ENCODE data around the gene RHOH. TPM values are rescaled to one million over a fixed set of nuclear protein-coding genes. Genes with fewer than 3 reads are reported as not detected.

The RHOH gene
- total RNA-seq, 1 donor from 2014 or later = 0.53 TPM

- H3K36me3 ChIP-seq (ENCODE audit: control insufficient read depth, insufficient read depth, low read length) = no peaks in the 10 kb centered on the region
- H3K4me3 ChIP-seq (ENCODE audit: low read depth, low read length) = no peak overlapping the region
- no peak for DNase-seq (ENCODE audit: low read depth)
- FAIRE-seq = no peak
- H3K27me3 ChIP-seq (ENCODE audit: control insufficient read depth, insufficient read depth, low read length) = no peaks in the 10 kb centered on the region
- no peak for TF ChIP-seq CTCF (IDR thresholded peaks at IDR 0.05; ENCODE audit: insufficient read depth, low read length, severe bottlenecking)
Measured at GRCh38 chr4:40199179-40199670, 2.4 kb downstream of the RHOH start.

- H3K36me3 ChIP-seq (ENCODE audit: control insufficient read depth, insufficient read depth, low read length) = no peaks in the 10 kb centered on the region
- no peaks in the 10 kb centered on the region for H3K27me3 ChIP-seq (ENCODE audit: control insufficient read depth, insufficient read depth, low read length)
- DNase-seq (ENCODE audit: low read depth) = no peak
- no peak overlapping the region for H3K4me3 ChIP-seq (ENCODE audit: low read depth, low read length)
- FAIRE-seq = no peak
- TF ChIP-seq CTCF (IDR thresholded peaks at IDR 0.05; ENCODE audit: insufficient read depth, low read length, severe bottlenecking) = no peak
Measured at GRCh38 chr4:40199999-40200874, 3.4 kb downstream of the RHOH start.

- H3K27me3 ChIP-seq (ENCODE audit: control insufficient read depth, insufficient read depth, low read length) = no peaks in the 10 kb centered on the region
- no peak for FAIRE-seq
- no peak for TF ChIP-seq CTCF (IDR thresholded peaks at IDR 0.05; ENCODE audit: insufficient read depth, low read length, severe bottlenecking)
- peak; percentile 70 for DNase-seq (ENCODE audit: low read depth)
- no peak overlapping the region for H3K4me3 ChIP-seq (ENCODE audit: low read depth, low read length)
- H3K36me3 ChIP-seq (ENCODE audit: control insufficient read depth, insufficient read depth, low read length) = no peaks in the 10 kb centered on the region
Measured at GRCh38 chr4:40200875-40201801, 4.3 kb downstream of the RHOH start.

GRCh38 chr4:40201898-40202297 is 5.1 kb downstream of the RHOH start:
- no peak for FAIRE-seq
- Histone ChIP-seq H3K27me3 (ENCODE audit: control insufficient read depth, insufficient read depth, low read length) (no peaks in the 10 kb centered on the region), H3K4me3 (ENCODE audit: low read depth, low read length) (no peak overlapping the region), H3K36me3 (ENCODE audit: control insufficient read depth, insufficient read depth, low read length) (no peaks in the 10 kb centered on the region)
- no peak for TF ChIP-seq CTCF (IDR thresholded peaks at IDR 0.05; ENCODE audit: insufficient read depth, low read length, severe bottlenecking)
- no peak for DNase-seq (ENCODE audit: low read depth)

GRCh38 chr4:40202474-40202873 is 5.6 kb downstream of the RHOH start:
- no peak overlapping the region for H3K4me3 ChIP-seq (ENCODE audit: low read depth, low read length)
- FAIRE-seq (no peak), DNase-seq (ENCODE audit: low read depth) (no peak)
- no peaks in the 10 kb centered on the region for H3K36me3 ChIP-seq (ENCODE audit: control insufficient read depth, insufficient read depth, low read length)
- TF ChIP-seq CTCF (IDR thresholded peaks at IDR 0.05; ENCODE audit: insufficient read depth, low read length, severe bottlenecking) = no peak
- no peaks in the 10 kb centered on the region for H3K27me3 ChIP-seq (ENCODE audit: control insufficient read depth, insufficient read depth, low read length)

All from bronchial epithelial cell (primary cell).